Heart left ventricle (tissue), 13 donors: Measurements from ENCODE around the gene TRAM2.

ENCODE experiments used
- POLR2A ChIP-seq, 2 donors: fragments of 450-650 bp; IDR thresholded peaks; one replicate each; pipeline ENCODE4 v1.6.1; 2017; ENCODE audit warnings: antibody characterized with exemption in 2 of 2, mild to moderate bottlenecking in 2 of 2, moderate library complexity in 2 of 2
- TF ChIP-seq, protein P1 (sequence below), 12 donors: fragments of 200-600 bp; sonication (generic) in 4 of 12; IDR thresholded peaks; one replicate each; pipeline versions ENCODE4 v1.5.0 to v1.8.0; 2018 to 2022; ENCODE audit warnings: antibody characterized with exemption in 12 of 12, mild to moderate bottlenecking in 5 of 12
- donor health status: ischemic (EF 13 %, LVEDD 7.1; RV severe dilation, severe dysfunction).
- donor health status: DM: no; HTN: yes; CAD: no.
- donor health status: DM: no; HTN: no; CAD: no.
- donor health status: ischemic (EF 25% LVEDD 6.9; RV normal size, moderate dysfunction).
- donor health status: ischemic (EF 25% LVEDD 5.7; RV mildly dilated, moderate dysfunction).
- donor health status: ischemic (EF 35%, LVEDD 5.7; RV mildly dilated, moderate dysfunction).
- donor health status: nonischemic (EF 11% LVEDD 7.7; RV severe dilation, severe dysfunction).
- donor health status: DM: yes; HTN: yes; CAD: no.
- donor health status: PGD.
- donor health status: ischemic (EF 29% LVEDD 5.4; RV normal size, mild dysfunction).
- donor health status: nonischemic (EF 23%, LVEDD 6.1; RV moderate dilation, normal function).

DNA sequence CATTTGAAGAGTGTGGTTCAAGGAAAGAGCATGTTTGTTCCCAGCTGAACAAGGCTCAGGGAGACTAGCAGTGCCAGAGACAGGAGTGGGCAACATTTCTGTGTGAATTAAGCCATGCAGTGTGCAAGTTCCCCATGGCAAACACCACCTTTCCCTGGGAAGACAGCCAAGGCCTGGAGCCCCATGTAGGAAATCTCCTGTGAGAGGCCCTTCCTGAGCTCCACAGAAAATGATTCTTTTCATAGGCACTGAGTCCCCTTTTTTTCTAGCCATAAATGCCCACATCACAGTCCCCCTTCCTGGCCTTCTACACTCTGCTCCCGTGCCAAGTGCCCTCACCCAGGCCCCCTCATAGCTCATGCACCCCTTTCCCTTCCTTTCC lies 11.8 kb upstream of the TRAM2 start:
- no peak for TF ChIP-seq POLR2A (IDR thresholded peaks at IDR 0.05)
- TF ChIP-seq, protein P1, sequence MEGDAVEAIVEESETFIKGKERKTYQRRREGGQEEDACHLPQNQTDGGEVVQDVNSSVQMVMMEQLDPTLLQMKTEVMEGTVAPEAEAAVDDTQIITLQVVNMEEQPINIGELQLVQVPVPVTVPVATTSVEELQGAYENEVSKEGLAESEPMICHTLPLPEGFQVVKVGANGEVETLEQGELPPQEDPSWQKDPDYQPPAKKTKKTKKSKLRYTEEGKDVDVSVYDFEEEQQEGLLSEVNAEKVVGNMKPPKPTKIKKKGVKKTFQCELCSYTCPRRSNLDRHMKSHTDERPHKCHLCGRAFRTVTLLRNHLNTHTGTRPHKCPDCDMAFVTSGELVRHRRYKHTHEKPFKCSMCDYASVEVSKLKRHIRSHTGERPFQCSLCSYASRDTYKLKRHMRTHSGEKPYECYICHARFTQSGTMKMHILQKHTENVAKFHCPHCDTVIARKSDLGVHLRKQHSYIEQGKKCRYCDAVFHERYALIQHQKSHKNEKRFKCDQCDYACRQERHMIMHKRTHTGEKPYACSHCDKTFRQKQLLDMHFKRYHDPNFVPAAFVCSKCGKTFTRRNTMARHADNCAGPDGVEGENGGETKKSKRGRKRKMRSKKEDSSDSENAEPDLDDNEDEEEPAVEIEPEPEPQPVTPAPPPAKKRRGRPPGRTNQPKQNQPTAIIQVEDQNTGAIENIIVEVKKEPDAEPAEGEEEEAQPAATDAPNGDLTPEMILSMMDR (IDR thresholded peaks at IDR 0.05), result no peak
